Muscle of leg (tissue), 11 donors: Measurements from ENCODE around the gene DYNC1H1. TPM values are rescaled to one million over a fixed set of nuclear protein-coding genes. Genes with fewer than 3 reads are reported as not detected.
A peak's percentile ranks its signal among the peaks of the same experiment; 100 is the strongest.

Experiments used
- DNase-seq: peaks from one replicate; pipeline ENCODE4 v3.0.0; 2013
- H3K27ac ChIP-seq: one replicate; pipeline ENCODE4 v1.5.1; 2013; ENCODE audit warnings: mild to moderate bottlenecking, low read length, control low read depth
- H3K27me3 ChIP-seq: one replicate; pipeline ENCODE4 v1.6.1; 2013; ENCODE audit warnings: low read length; ENCODE audit not compliant: control insufficient read depth, insufficient read depth
- H3K36me3 ChIP-seq: one replicate; pipeline ENCODE4 v1.6.1; 2013; ENCODE audit warnings: low read length; ENCODE audit not compliant: control insufficient read depth, insufficient read depth
- H3K4me1 ChIP-seq: one replicate; pipeline ENCODE4 v1.6.1; 2013; ENCODE audit warnings: low read length; ENCODE audit not compliant: control insufficient read depth, insufficient read depth
- H3K4me3 ChIP-seq: one replicate; pipeline ENCODE4 v1.5.1; 2013; ENCODE audit warnings: low read length, control low read depth
- H3K9me3 ChIP-seq: replicated peaks from 2 replicates; pipeline ENCODE4 v1.6.1; 2013; ENCODE audit warnings: low read depth, low read length; ENCODE audit not compliant: control insufficient read depth
- WGBS: methylation state at CpG from one replicate; pipeline ENCODE4 v1.1.5; 2013; ENCODE audit warnings: missing lambda C conversion rate; ENCODE audit not compliant: insufficient coverage; 5-methylcytosine and 5-hydroxymethylcytosine counted together
- polyA plus RNA-seq, 8 donors: library from polyadenylated mRNA; unstranded; fragments of 120-200 nt; gene quantifications; one replicate each; pipeline versions ENCODE4 v1.2.1 to v1.2.3, GENCODE V29; 2013; ENCODE audit warnings: inconsistent platforms in 1 of 8, low replicate concordance in 1 of 8; ENCODE audit not compliant: insufficient read length in 8 of 8, insufficient read depth in 1 of 8
- total RNA-seq: library from RNA; stranded (reverse); fragments of 120-200 nt; gene quantifications from one replicate; pipeline ENCODE4 v1.2.4, GENCODE V29; 2013

Gene DYNC1H1
- total and polyA plus RNA-seq, 9 donors: 205 to 348 (median 264) TPM

GRCh38 chr14:101961746-101962502, 2.4 kb upstream of the DYNC1H1 start:
- Histone ChIP-seq H3K4me3 (no peak overlapping the region), H3K27me3 (no peaks in the 10 kb centered on the region)
- 80% methylated on average over 3 of the region's 9 CpGs for whole genome bisulfite sequencing

GRCh38 chr14:101962503-101962874, 1.9 kb upstream of the DYNC1H1 start:
- Histone ChIP-seq H3K27me3 (no peaks in the 10 kb centered on the region), H3K9me3 (no peaks in the 10 kb centered on the region), H3K36me3 (no peaks in the 10 kb centered on the region), H3K27ac (no peak overlapping the region), H3K4me3 (no peak overlapping the region), H3K4me1 (peaks cover 23% of the 10 kb centered on the region)
- 27% methylated on average over 4 of the region's 5 CpGs for WGBS
- peak; percentile 81 for DNase-seq

More at GRCh38 chr14:101961746-101962502, 2.4 kb upstream of the DYNC1H1 start:
- no peaks in the 10 kb centered on the region for H3K36me3 ChIP-seq
- DNase-seq: no peak
- no peak overlapping the region for H3K27ac ChIP-seq
- H3K9me3 ChIP-seq: no peaks in the 10 kb centered on the region
- H3K4me1 ChIP-seq: peaks cover 23% of the 10 kb centered on the region

GRCh38 chr14:101963052-101963451, 1.3 kb upstream of the DYNC1H1 start:
- peaks cover 23% of the 10 kb centered on the region for H3K4me1 ChIP-seq
- no peak overlapping the region for H3K4me3 ChIP-seq
- H3K27me3 ChIP-seq: no peaks in the 10 kb centered on the region
- WGBS: no CpG with 5 or more reads among the region's 5 CpGs
- DNase-seq: no peak
- H3K9me3 ChIP-seq: no peaks in the 10 kb centered on the region
- no peak overlapping the region for H3K27ac ChIP-seq
- peaks cover 1% of the 10 kb centered on the region for H3K36me3 ChIP-seq

- peaks cover 3% of the 10 kb centered on the region for H3K36me3 ChIP-seq
- peak overlapping the region; percentile 21 for H3K4me3 ChIP-seq
- DNase-seq: peak; percentile 38
- 56% methylated on average over 12 of the region's 20 CpGs for WGBS
- peaks cover 23% of the 10 kb centered on the region for H3K4me1 ChIP-seq
- H3K27ac ChIP-seq: peak overlapping the region; percentile 48
- no peaks in the 10 kb centered on the region for H3K27me3 ChIP-seq
- no peaks in the 10 kb centered on the region for H3K9me3 ChIP-seq
Observed at GRCh38 chr14:101963656-101964296, 597 bp upstream of the DYNC1H1 start.

GRCh38 chr14:101965181-101965544, 790 bp downstream of the DYNC1H1 start:
- H3K4me1 ChIP-seq: peaks cover 23% of the 10 kb centered on the region
- under 1% methylated on average over 25 of the region's 28 CpGs for WGBS

GRCh38 chr14:101965770-101966722, 1.7 kb downstream of the DYNC1H1 start:
- Histone ChIP-seq H3K4me1 (peaks cover 25% of the 10 kb centered on the region), H3K4me3 (peak overlapping the region; percentile 99), H3K27ac (peak overlapping the region; percentile 93), H3K27me3 (no peaks in the 10 kb centered on the region), H3K9me3 (no peaks in the 10 kb centered on the region), H3K36me3 (peaks cover 11% of the 10 kb centered on the region)
- DNase-seq: peak; percentile 48
- no CpG with 5 or more reads among the region's 5 CpGs for WGBS

More at GRCh38 chr14:101965181-101965544, 790 bp downstream of the DYNC1H1 start:
- Histone ChIP-seq H3K4me3 (peak overlapping the region; percentile 99), H3K27me3 (no peaks in the 10 kb centered on the region), H3K9me3 (no peaks in the 10 kb centered on the region), H3K36me3 (peaks cover 9% of the 10 kb centered on the region), H3K27ac (peak overlapping the region; percentile 93)
- peak; percentile 85 for DNase-seq

- no CpG with 5 or more reads among the region's 2 CpGs for WGBS
- peaks cover 24% of the 10 kb centered on the region for H3K4me1 ChIP-seq
- peaks cover 11% of the 10 kb centered on the region for H3K36me3 ChIP-seq
- H3K9me3 ChIP-seq: no peaks in the 10 kb centered on the region
- no peak overlapping the region for H3K27ac ChIP-seq
- H3K4me3 ChIP-seq: no peak overlapping the region
- DNase-seq: no peak
- no peaks in the 10 kb centered on the region for H3K27me3 ChIP-seq
Observed at GRCh38 chr14:101966742-101967141, 2.4 kb downstream of the DYNC1H1 start.

GRCh38 chr14:101968186-101968585, 3.8 kb downstream of the DYNC1H1 start:
- Histone ChIP-seq H3K4me1 (peaks cover 18% of the 10 kb centered on the region), H3K27ac (no peak overlapping the region), H3K36me3 (peaks cover 11% of the 10 kb centered on the region), H3K4me3 (no peak overlapping the region), H3K9me3 (no peaks in the 10 kb centered on the region), H3K27me3 (no peaks in the 10 kb centered on the region)
- no peak for DNase-seq
- 80% methylated on average over 2 of the region's 4 CpGs for WGBS

GRCh38 chr14:101969481-101969880, 5.1 kb downstream of the DYNC1H1 start:
- DNase-seq: no peak
- peaks cover 11% of the 10 kb centered on the region for H3K4me1 ChIP-seq
- no peaks in the 10 kb centered on the region for H3K27me3 ChIP-seq
- H3K4me3 ChIP-seq: no peak overlapping the region
- WGBS: 96% methylated on average over 3 of the region's 9 CpGs
- no peaks in the 10 kb centered on the region for H3K9me3 ChIP-seq
- no peak overlapping the region for H3K27ac ChIP-seq
- peaks cover 11% of the 10 kb centered on the region for H3K36me3 ChIP-seq
